Activated CD4-positive, alpha-beta T cell treated with anti-CD3 and anti-CD28 coated beads, Interleukin-2, amount 50 U/mL, for 24 hours (primary cell): ENCODE measurements around the gene TAAR5.
"Not testable (repeated sequence)": the region's sequence is repeated elsewhere in the genome, so short reads cannot be mapped to it uniquely, and the experiment has no call there.

ENCODE experiments used
- DNase-seq, 2 donors: peaks; one replicate each; pipeline ENCODE4 v3.0.0-alpha.2; 2020; ENCODE audit warnings: low read depth in 1 of 2, low spot score in 1 of 2

TAAR5 gene, protein sequence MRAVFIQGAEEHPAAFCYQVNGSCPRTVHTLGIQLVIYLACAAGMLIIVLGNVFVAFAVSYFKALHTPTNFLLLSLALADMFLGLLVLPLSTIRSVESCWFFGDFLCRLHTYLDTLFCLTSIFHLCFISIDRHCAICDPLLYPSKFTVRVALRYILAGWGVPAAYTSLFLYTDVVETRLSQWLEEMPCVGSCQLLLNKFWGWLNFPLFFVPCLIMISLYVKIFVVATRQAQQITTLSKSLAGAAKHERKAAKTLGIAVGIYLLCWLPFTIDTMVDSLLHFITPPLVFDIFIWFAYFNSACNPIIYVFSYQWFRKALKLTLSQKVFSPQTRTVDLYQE

DNA sequence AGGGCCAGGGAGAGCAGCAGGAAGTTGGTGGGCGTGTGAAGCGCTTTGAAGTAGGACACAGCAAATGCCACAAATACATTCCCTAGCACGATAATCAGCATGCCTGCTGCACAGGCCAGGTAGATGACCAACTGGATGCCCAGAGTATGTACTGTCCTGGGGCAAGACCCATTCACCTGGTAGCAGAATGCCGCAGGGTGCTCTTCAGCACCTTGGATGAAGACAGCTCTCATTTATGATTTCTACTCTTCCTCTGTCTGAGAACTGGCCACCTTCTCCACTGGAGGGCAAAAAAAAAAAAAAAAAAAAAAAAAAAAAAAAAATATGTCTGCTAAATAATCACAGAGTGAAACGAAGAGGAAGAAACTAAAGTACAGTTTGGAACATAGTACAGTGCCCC is at the start of gene TAAR5:
Gene TAAR5 (minus strand): TSS at position 288 of the 400 bp plus-strand sequence. CDS start 55 bp downstream, at position 233.
- no peak for DNase-seq

DNA sequence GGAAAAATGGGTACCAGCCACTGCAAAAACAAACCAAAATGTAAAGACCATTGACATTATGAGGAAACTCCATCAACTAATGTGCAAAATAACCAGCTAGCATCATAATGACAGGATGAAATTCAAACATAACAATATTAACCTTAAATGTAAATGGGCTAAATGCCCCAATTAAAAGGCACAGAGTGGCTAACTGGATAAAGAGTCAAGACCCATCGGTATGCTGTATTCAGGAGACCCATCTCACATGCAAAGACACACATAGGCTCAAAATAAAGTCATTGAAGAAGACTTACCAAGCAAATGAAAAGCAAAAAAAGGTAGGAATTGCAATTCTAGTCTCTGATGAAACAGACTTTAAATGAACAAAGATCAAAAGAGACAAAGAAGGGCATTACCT is 47.6 kb upstream of the TAAR5 start:
- DNase-seq = not testable (repeated sequence)

DNA sequence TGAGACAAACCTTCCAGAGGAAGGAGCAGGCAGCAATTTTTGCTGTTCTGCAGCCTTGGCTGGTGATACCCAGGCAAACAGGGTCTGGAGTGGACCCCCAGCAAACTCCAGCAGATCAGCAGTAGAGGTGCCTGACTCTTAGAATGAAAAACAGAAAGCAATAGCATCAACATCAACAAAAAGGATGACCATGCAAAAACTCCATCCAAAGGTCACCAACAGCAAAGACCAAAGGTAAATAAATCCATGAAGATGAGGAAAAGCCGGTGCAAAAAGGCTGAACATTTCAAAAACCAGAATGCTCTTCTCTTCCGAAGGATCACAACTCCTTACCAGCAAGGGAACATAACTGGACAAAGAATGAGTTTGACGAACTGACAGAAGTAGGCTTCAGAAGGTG is 46.4 kb upstream of the TAAR5 start:
- DNase-seq = not testable (repeated sequence)

DNA sequence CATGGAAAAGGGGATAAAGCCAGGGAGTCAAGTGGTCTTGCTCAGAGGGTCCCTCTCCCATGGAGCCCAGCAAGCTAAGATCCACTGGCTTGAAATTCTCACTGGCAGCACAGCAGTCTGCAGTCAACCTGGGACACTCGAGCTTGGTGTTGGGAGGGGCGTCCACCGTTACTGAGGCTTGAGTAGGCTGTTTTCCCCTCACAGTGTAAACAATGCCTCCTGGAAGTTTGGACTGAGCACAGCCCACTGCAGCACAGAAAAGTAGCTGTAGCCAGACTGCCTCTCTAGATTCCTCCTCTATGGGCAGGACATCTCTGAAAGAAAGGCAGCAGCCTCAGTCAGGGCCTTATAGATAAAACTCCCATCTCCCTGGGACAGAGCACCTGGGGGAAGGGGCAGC is 45.7 kb upstream of the TAAR5 start:
- not testable (repeated sequence) for DNase-seq

DNA sequence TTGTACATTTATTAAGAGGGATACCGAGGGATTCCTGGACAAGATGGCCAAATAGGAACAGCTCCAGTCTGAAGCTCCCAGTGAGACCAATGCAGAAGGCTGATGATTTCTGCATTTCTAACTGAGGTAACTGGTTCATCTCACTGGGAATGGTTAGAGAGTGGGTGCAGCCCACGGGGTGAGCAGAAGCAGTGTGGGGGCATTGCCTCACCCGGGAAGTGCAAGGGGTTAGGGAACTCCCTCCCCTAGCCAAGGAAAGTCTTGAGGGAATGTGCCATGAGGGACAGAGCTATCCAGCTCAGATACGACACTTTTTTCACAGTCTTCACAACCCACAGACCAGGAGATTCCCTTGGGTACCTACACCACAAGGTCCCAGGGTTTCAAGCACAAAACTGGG is 45.3 kb upstream of the TAAR5 start:
- DNase-seq = no peak

DNA sequence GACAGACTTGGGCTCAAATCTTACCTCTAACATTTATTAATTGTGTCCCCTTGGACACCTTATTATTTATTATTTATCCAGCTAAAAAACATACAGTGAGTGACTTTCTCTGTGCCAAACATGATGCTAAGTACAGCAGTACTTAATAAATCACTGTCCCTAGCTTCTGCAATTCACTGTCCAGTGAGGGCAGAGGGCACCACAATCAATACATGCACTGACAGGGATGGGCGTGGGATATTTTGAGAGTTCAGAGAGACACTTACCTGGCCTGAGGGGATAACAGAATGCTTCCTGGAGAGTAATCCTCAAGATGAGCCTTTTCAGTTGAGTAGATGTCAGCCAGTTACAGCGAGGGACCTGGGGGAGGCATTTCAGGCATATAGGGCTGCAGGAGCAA is 43.8 kb upstream of the TAAR5 start:
- no peak for DNase-seq

DNA sequence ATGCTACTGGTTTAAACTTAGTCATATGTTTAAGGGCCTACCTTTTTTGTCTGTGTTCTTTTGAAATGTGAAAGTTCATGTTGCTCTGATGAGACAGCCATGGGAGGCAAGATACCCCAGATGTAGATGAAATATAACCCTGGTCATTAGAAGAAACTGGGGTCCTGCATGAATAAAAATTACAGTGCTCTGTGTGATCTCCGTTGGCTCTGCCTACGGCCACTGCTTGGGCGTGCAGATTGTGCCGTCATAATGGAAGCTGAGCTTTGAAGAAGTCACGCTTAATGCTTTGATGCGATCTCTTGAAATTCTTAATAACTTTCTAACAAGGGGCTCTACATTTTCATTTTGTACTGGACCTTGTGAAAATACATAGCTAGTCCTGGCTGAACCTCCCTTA is 34.6 kb upstream of the TAAR5 start, which contains the start of gene TAAR2:
Gene TAAR2 (minus strand): TSS at position 101 of the 400 bp plus-strand sequence. CDS start 0 bp downstream, at position 101.
- DNase-seq = no peak

DNA sequence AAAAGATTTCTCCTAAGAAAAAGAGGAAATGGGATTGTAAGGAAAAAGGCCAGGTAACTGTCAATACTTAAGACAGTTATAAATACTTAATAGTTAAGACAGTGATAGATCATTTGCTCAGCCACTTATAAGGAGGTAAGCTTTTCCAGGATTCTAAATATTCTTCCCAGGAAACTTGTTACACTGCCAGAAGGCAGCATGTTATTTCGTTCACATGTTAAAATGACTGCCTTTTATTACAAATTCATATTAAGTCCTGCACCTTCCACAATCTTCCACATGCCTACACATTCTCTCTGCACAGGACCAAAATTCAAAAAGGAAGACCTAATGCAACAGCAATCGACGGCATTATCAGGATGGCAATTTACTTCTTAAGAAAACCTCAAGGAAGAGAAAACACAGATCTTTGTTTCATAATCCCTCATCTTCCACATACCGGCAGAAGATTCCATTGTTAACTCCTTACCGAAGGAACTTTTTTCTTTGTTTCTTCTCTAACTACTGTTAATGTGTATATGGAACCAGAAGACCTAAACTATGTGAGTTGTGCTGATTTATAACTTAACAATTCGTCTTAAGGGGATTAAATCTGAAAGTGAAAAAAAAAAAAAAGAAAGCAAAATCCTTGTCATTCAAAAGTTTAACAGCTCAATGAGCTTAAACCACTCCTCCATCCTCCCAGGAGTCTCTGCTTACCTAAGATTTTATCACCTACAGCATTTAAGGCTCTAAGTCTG is 33.7 kb upstream of the TAAR5 start:
- DNase-seq = no peak

DNA sequence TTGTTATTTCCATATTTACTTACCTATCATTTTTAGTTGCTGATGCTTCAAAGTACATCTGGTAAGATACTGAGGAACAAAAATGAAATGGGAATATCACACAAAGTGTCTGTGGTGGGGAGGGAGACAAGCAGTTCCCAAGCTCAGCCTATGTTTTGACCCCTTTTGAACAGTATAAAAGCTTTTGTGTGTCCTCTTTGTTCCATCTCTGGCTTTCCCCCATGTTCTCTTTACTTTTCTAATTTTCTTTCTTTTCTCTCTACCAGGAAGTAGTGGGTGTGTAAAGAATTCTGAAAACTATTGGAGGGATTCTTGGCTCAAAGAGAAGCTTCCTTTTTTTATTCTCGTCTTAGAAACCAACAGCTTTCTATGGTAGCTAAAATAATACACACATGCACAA is 27.1 kb upstream of the TAAR5 start:
- DNase-seq = no peak

DNA sequence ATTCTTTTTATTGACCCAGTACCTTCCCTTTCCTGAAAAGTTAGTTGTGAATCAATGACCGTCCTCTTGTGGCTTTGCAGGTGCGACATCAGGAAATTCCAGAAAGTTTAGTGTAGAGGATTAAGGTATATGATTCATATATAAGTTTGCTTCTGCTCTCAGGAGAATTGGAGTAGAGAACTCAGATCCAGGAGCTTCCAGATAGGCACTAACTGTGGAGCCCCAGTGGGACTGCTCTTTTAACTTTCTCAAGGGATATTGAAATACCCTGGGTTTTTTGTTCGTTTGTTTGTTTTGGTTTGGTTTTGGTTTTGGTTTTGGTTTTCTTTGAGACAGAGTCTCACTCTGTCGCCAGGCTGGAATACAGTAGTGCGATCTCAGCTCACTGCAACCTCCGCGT is 25.0 kb upstream of the TAAR5 start:
- DNase-seq = no peak

DNA sequence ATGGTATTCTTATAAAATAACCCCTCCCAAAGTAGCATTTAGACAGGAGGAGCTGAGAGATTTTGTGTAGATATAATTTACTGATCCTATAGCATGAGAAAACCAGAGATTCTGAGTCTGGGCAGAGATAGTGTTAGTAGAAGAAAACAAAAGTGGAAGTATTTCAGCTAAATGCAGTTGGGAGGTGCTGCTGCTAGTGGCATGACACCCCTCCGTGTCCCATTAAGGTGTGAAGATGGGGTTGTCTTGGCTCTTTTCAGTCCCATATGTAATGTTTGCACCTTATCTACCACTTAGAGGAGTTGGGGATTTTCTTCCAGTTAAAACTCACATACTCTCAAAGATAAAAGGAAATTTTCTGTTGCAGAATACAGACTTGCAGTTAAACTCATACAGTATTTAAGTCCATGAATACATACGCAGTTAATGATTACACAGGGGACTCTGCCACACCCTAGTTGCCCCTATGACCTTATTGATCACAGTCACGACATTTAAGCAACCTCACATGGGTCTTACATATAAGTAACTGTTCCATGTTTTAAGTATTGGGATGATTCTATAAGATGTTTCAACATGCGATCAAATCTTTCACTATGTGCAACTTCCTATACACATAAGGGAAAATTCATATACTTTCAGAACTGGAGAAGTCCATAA is 23.0 kb upstream of the TAAR5 start:
- no peak for DNase-seq

DNA sequence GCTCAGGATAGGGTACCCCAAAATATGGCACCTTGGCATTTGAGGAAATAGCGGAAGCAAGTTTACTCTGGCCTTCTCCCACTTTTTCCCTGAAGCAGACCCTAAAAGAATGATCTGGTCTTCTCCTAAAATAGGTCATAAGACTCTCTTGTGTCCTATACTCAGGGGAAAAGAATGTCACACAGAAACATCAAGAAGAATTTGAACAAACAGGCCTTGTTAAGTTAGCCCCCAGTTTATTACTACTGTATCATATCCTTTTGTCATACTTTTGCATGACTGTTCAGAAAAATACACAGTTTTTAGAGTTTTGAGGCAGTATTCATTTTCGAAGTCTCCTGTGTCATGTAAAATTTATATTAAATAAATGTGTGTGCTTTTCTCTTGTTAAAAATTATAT is 22.1 kb upstream of the TAAR5 start:
- no peak for DNase-seq

DNA sequence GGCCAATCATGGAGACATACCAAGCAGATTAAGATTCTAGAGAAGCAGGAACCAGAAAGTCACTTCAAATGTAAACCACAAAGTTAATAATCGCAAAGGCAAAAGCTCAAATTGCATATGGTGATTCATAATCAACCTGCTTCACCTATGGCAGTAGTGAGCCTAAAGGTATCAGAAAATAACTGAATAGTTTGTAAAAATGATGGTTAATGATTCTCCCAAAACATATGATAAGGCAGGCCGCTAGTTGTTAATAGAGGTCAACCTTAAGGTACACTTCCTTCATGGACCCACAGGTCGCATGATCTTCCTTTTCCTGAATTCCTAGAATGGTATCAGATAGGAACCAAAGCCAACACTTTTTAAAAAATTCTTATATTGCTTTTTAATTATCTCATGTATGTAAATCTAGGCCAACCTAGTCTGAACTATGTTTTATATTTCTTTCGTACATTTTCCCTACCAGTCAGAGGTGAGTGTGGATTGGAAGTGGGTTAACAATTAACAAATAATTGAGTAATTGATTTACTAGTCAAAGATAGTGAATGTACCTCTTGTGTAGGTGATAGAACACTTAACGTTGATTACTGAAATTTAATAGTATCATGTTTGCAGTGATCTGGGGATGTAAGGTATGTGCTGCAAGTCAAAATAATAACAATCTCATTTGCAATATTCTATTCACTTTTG is 18.1 kb upstream of the TAAR5 start:
- no peak for DNase-seq

DNA sequence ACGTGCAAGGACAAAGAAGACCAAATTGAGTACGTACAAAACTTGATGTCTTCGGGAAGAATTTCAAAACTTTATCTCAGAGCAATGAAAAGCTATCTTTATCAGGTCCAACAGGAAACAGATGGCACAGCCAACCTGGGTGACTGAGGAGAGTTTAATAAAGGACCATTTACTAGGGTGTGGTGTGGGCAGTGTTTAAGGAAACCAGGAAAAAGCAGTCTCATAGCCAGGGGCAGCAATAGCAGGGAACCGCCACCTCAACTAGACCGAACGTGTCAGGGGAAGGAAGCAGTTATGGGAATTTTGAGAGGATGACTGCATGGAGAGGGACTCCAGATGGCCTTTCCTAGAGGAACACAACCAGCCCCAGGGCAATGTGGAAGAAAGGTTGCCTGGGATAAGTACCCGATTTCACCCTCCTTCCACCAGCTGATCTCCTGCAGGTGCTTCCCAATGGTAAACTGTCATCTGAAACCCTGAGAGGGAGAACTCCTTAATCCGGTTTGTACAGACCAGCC is 15.2 kb upstream of the TAAR5 start:
- DNase-seq = no peak

DNA sequence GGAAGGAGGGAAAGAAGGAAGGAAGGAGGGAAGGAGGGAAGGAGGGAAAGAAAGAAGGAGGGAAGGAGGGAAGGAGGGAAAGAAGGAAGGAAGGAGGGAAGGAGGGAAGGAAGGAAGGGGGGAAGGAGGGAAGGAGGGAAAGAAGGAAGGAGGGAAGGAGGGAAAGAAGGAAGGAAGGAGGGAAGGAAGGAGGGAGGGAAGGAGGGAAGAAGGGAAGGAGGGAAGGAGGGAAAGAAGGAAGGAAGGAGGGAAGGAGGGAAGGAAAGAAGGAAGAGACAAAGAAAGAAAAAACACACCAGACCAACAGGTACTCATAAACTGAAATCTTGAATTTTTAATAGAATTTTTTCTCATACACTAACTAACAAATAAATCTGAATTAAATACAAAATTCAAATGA is 11.4 kb upstream of the TAAR5 start:
- not testable (repeated sequence) for DNase-seq

DNA sequence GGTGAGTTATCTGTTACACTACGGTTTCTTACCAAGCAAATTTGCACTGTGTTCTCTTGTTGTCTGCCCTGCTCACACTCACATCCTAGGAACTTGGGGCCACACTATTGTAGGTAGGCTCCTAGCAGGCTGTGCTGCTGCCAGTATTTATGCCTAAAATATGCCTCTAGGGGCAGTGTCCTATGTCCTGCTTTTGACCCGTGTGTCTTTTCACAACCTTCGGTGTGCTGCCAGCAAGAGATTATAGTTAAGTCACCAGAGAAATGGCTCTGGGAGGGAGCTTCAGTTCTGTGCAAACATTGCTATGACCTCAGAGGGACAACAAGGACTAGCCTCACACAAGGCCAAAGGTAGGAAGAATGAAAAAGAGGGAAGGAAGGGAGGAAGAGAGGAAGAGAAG is 8.9 kb upstream of the TAAR5 start:
- no peak for DNase-seq

DNA sequence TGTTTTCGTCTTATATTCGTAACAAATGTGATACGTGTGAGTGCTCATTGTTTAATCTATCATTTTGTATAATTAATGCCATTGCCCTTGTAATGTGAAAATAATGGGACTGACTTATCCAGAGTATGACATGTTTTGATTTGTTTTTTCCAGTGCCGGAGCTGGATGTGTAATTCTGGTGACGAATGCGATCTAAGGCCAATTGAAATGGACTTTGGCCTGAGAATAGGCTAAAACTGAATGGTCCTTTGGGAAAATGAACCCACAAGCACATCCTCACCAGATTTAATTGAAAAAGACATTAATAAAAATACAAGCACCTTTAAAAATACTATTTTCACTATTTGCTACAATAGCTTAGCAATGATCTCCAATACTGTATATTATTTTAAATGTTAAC is 6.7 kb upstream of the TAAR5 start:
- DNase-seq = no peak

DNA sequence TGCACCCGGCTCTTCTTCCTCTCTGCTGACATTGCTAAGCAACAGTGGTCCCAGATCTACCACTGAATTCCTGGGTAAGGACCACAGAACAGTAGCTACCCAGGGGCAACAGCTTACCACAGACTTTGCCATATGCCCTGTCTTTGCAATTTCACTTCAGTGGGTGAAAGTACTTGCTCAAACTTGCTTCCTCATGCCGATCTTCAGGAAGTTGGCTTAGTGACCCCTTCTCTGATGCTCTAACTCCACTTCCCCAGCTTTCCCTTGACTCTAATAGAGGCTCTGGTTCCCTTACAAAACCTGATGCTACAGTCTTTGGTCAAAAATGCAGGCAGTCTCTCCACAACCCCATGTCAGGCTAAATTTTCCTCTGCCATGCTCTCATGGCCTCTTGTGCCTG is 3.3 kb upstream of the TAAR5 start:
- DNase-seq = no peak

DNA sequence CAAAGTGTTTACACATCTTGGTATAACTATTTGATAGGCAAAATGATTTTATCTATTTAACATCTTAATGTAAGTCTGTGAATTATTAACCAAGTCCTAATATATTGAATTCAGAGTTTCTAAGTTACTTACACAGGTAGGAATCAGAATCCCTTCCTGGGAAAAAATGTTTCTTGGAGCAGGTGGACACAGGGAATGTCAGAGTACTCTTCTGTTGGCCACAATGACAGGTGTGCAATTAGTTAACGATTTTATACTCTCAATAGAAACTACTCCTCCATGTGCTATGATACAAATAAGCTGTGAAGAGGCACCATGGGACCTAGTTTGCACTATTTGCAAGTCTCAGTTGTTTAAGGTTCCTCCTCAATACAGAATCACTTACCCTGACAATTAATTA is 821 bp upstream of the TAAR5 start:
- DNase-seq = no peak

DNA sequence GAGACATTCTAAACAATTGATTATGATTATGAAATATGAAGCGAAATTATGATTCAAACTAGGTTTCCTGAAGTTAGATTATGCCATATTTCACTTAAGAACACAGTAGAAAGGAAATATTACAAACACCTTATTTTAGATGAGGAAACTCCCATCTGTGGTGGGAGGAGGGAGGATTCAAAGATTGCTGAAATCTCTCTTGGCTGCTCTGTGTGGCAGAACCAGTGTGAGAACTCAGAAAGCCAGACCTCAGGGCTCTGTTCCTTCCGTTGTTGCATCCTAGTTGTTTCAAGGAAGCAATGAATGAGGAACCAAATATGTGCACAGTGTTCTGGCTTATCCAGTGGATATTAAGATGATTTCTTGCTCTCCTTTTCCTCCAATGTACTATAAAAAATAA is 2.1 kb downstream of the TAAR5 start:
- DNase-seq = no peak

DNA sequence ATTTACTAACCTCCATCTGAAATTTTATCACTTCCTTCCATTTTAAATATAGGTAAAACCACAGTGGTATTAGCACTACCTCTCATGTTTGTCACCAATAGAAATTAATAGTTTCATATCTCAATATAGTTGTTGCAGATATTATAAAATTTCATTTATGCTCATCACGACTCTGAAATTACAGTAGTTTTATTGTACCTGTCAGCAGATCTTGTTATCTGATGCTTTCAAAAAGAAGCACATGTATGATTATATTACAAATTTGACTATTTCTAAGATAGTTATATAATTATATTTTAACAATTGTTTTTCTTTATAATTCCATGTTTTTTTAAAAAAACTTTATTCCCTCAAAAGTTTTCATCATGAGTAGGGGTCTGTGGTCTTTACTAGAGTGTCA is 4.8 kb downstream of the TAAR5 start:
- no peak for DNase-seq
